Measurements from ENCODE around the gene HBE1. TPM values are rescaled to one million over a fixed set of nuclear protein-coding genes. Genes with fewer than 3 reads are reported as not detected.

Gene HBE1
- total and polyA plus RNA-seq, 2 of the 4 experiments (the other 2 are of a cell fraction), result 3.2 to 12.7 TPM

DNA sequence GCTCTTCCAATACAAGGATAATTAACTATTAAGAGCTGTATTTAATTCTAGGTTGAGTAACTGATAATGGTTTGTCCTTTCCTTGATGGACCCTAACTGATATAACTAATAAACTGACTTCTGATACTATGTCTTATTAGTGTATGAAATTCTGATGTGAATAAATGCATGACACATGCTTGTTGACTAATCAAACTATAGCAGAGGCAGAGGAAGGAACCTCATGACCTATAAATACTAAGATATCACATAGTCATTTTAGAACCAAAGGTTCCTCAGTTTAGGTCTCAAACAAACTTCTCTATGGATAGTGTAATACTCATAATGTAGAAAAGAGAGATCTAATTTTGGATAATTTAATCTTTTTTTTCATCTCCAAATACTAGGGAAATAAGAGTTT lies 30.7 kb downstream of the HBE1 start:
- H3K4me1 ChIP-seq (ENCODE audit: control insufficient read depth, insufficient read depth, low read length), result peaks cover 5% of the 10 kb centered on the region
- H4K91ac ChIP-seq (ENCODE audit: insufficient read depth, low read depth, low read length), result no peak overlapping the region
- no peak overlapping the region for H2AFZ ChIP-seq (replicated peaks; ENCODE audit: low read length, poor library complexity)
- peaks cover 9% of the 10 kb centered on the region; the same call in 1 of the 2 replicates for H3K9me1 ChIP-seq (ENCODE audit: insufficient read depth, low read length)
- H3K9me3 ChIP-seq (ENCODE audit: control insufficient read depth, insufficient read depth, low read length), result no peaks in the 10 kb centered on the region
- no peak overlapping the region for H4K5ac ChIP-seq (ENCODE audit: low read depth, low read length)
- no peaks in the 10 kb centered on the region for H3K27me3 ChIP-seq (ENCODE audit: control insufficient read depth, insufficient read depth, low read length)
- in situ Hi-C loops (cut with MboI; ENCODE audit: low sequenced_read_pairs), result no loop called here
- CTCF ChIA-PET, result no interaction called here
- no peak overlapping the region for H2BK15ac ChIP-seq (ENCODE audit: low read depth, low read length)
- no peak overlapping the region for H2BK5ac ChIP-seq (ENCODE audit: low read depth, low read length, poor library complexity, severe bottlenecking)
- intact Hi-C loops (cut with micrococcal nuclease), result no loop called here
- H4K20me1 ChIP-seq (ENCODE audit: insufficient read depth, low read length), result no peaks in the 10 kb centered on the region
- ATAC-seq (ENCODE audit: low read depth), result no peak
- H3K4me3 ChIP-seq (ENCODE audit: insufficient read depth, low read depth, low read length), result no peak overlapping the region
- H3K36me3 ChIP-seq (ENCODE audit: control insufficient read depth, insufficient read depth, low read length), result no peaks in the 10 kb centered on the region
- H3K4ac ChIP-seq (ENCODE audit: low read depth, low read length), result no peak overlapping the region
- no peak overlapping the region for H2BK120ac ChIP-seq (ENCODE audit: low read depth, low read length)
- H3K14ac ChIP-seq (replicated peaks; ENCODE audit: low read depth, low read length), result no peak overlapping the region
- dilution Hi-C loops (cut with HindIII; ENCODE audit: low sequenced_read_pairs, unreplicated experiment), result no loop called here
- no peaks in the 10 kb centered on the region for H3K79me1 ChIP-seq (ENCODE audit: low read depth in 1 of 2, low read length in 2 of 2)
- no TSS peak for BruUV-seq (replicated peaks)
- H3K23ac ChIP-seq (ENCODE audit: low read depth, low read length), result no peak overlapping the region
- H3K27ac ChIP-seq (ENCODE audit: insufficient read depth, low read length), result no peak overlapping the region
- no peak overlapping the region for H3K9ac ChIP-seq (ENCODE audit: low read depth, low read length)
- no peak overlapping the region for H2AK5ac ChIP-seq (ENCODE audit: low read depth, low read length)
- no peak overlapping the region for H3K4me2 ChIP-seq (ENCODE audit: low read depth, low read length)
- no peak overlapping the region for H2BK20ac ChIP-seq (ENCODE audit: low read depth, low read length)
- TF ChIP-seq POLR2A (IDR thresholded peaks at IDR 0.05; ENCODE audit: low read depth, low read length) (no peak), NFE2L2 (IDR thresholded peaks at IDR 0.05; ENCODE audit: low read depth, low read length) (no peak), MAZ (IDR thresholded peaks at IDR 0.05; ENCODE audit: borderline replicate concordance, low read depth, low read length) (no peak), USF2 (IDR thresholded peaks at IDR 0.05; ENCODE audit: low read depth, low read length) (no peak), MAFK (IDR thresholded peaks at IDR 0.05; ENCODE audit: low read depth, low read length) (no peak), SMC3 (IDR thresholded peaks at IDR 0.05; ENCODE audit: low read depth, low read length) (no peak), BHLHE40 (IDR thresholded peaks at IDR 0.05; ENCODE audit: low read depth, low read length) (no peak), RCOR1 (IDR thresholded peaks at IDR 0.05; ENCODE audit: insufficient replicate concordance, low read length) (no peak), RFX5 (IDR thresholded peaks at IDR 0.05; ENCODE audit: low read depth, low read length) (no peak), RAD21 (IDR thresholded peaks at IDR 0.05; ENCODE audit: low read length) (no peak)
- TF ChIP-seq, protein P1, sequence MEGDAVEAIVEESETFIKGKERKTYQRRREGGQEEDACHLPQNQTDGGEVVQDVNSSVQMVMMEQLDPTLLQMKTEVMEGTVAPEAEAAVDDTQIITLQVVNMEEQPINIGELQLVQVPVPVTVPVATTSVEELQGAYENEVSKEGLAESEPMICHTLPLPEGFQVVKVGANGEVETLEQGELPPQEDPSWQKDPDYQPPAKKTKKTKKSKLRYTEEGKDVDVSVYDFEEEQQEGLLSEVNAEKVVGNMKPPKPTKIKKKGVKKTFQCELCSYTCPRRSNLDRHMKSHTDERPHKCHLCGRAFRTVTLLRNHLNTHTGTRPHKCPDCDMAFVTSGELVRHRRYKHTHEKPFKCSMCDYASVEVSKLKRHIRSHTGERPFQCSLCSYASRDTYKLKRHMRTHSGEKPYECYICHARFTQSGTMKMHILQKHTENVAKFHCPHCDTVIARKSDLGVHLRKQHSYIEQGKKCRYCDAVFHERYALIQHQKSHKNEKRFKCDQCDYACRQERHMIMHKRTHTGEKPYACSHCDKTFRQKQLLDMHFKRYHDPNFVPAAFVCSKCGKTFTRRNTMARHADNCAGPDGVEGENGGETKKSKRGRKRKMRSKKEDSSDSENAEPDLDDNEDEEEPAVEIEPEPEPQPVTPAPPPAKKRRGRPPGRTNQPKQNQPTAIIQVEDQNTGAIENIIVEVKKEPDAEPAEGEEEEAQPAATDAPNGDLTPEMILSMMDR (conservative IDR thresholded peaks at IDR 0.05; ENCODE audit: low read depth, low read length), result no peak
- TF ChIP-seq, protein P2, sequence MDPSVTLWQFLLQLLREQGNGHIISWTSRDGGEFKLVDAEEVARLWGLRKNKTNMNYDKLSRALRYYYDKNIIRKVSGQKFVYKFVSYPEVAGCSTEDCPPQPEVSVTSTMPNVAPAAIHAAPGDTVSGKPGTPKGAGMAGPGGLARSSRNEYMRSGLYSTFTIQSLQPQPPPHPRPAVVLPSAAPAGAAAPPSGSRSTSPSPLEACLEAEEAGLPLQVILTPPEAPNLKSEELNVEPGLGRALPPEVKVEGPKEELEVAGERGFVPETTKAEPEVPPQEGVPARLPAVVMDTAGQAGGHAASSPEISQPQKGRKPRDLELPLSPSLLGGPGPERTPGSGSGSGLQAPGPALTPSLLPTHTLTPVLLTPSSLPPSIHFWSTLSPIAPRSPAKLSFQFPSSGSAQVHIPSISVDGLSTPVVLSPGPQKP (IDR thresholded peaks at IDR 0.05; ENCODE audit: borderline replicate concordance, low read depth, low read length), result no peak
- H4K8ac ChIP-seq (ENCODE audit: low read depth in 2 of 2, low read length in 2 of 2), result no peak overlapping the region
- H2AK9ac ChIP-seq (replicated peaks; ENCODE audit: low read depth, low read length, poor library complexity), result no peak overlapping the region
- POLR2A ChIA-PET (ENCODE audit: unreplicated experiment), result no interaction called here
- no peak overlapping the region for H3K56ac ChIP-seq (ENCODE audit: extremely low read depth, insufficient read depth, low read length)
- DNase-seq, result no peak
- no peak overlapping the region for H3K18ac ChIP-seq (ENCODE audit: low read depth, low read length)
